GM23248 (cell line): Measurements from ENCODE around the gene CNN3. TPM values are rescaled to one million over a fixed set of nuclear protein-coding genes. Genes with fewer than 3 reads are reported as not detected.

ENCODE experiments used
- DNase-seq: peaks from one replicate; pipeline ENCODE4 v3.0.0-alpha.2; 2015
- H2AFZ ChIP-seq: fragments of 200-600 bp; sonication (generic); 2 replicates; pipeline ENCODE4 v1.6.1; 2016; ENCODE audit warnings: antibody characterized with exemption
- H3F3A ChIP-seq: fragments of 200-600 bp; sonication (generic); 2 replicates; pipeline ENCODE4 v1.6.1; 2016; ENCODE audit warnings: mild to moderate bottlenecking, antibody characterized with exemption, mixed run types; ENCODE audit not compliant: insufficient read depth
- H3K27ac ChIP-seq: fragments of 200-600 bp; sonication (generic); 2 replicates; pipeline ENCODE4 v1.5.1; 2016; ENCODE audit warnings: mild to moderate bottlenecking
- H3K27me3 ChIP-seq: fragments of 200-600 bp; sonication (generic); replicated peaks from 2 replicates; pipeline ENCODE4 v1.6.1; 2016; ENCODE audit warnings: mild to moderate bottlenecking; ENCODE audit not compliant: insufficient read depth
- H3K36me3 ChIP-seq: fragments of 200-600 bp; sonication (generic); 2 replicates; pipeline ENCODE4 v1.6.1; 2016; ENCODE audit warnings: low read depth, mild to moderate bottlenecking
- H3K4me1 ChIP-seq: fragments of 200-600 bp; sonication (generic); 2 replicates; pipeline ENCODE4 v1.6.1; 2016; ENCODE audit warnings: mild to moderate bottlenecking; ENCODE audit not compliant: insufficient read depth
- H3K4me2 ChIP-seq: fragments of 200-600 bp; sonication (generic); one replicate; pipeline ENCODE4 v1.6.1; 2016; ENCODE audit warnings: mild to moderate bottlenecking; ENCODE audit not compliant: unreplicated experiment
- H3K4me3 ChIP-seq: fragments of 200-600 bp; sonication (generic); 2 replicates; pipeline ENCODE4 v1.5.1; 2016; ENCODE audit warnings: mild to moderate bottlenecking
- H3K79me2 ChIP-seq: fragments of 200-600 bp; sonication (generic); 2 replicates; pipeline ENCODE4 v1.6.1; 2016; ENCODE audit warnings: mild to moderate bottlenecking; ENCODE audit not compliant: insufficient read depth
- H3K9ac ChIP-seq: fragments of 200-600 bp; sonication (generic); 2 replicates; pipeline ENCODE4 v1.6.1; 2016; ENCODE audit warnings: mild to moderate bottlenecking
- H3K9me2 ChIP-seq: fragments of 200-600 bp; sonication (generic); 2 replicates; pipeline ENCODE4 v1.6.1; 2016; ENCODE audit warnings: mixed run types, mild to moderate bottlenecking, moderate library complexity; ENCODE audit not compliant: insufficient read depth
- H3K9me3 ChIP-seq: fragments of 200-600 bp; sonication (generic); one replicate; pipeline ENCODE4 v1.6.1; 2017; ENCODE audit warnings: low read depth
- H4K20me1 ChIP-seq: fragments of 200-600 bp; sonication (generic); 2 replicates; pipeline ENCODE4 v1.6.0; 2016; ENCODE audit not compliant: insufficient read depth
- EZH2 ChIP-seq: fragments of 200-600 bp; sonication (generic); IDR thresholded peaks from 2 replicates; pipeline ENCODE4 v1.6.1; 2018; ENCODE audit warnings: antibody characterized with exemption, mild to moderate bottlenecking; ENCODE audit not compliant: insufficient read depth, poor library complexity, severe bottlenecking
- EZH2phosphoT487 ChIP-seq: fragments of 200-600 bp; sonication (generic); IDR thresholded peaks from 2 replicates; pipeline ENCODE4 v1.6.1; 2018; ENCODE audit warnings: antibody characterized with exemption, moderate library complexity, mild to moderate bottlenecking, low read depth; ENCODE audit not compliant: insufficient read depth
- WGBS, 2 experiments: methylation state at CpG; one replicate each; pipeline ENCODE4 v1.1.6; 2015 to 2017; ENCODE audit warnings: low lambda C conversion rate in 2 of 2, low coverage in 1 of 2; ENCODE audit errors: missing lambda C conversion rate in 2 of 2; 5-methylcytosine and 5-hydroxymethylcytosine counted together
- in situ Hi-C: fragments of 300-500 bp; cut with MboI; formaldehyde crosslinking; loops from 2 replicates; pipeline ENCODE4 v1.15.0; 2020
- polyA plus RNA-seq: library from polyadenylated mRNA; unstranded; fragments of >200 nt; fragmentation: Nextera tagmentation; extraction: Ambion mirVana; gene quantifications from 2 replicates; pipeline ENCODE4 v1.2.1, GENCODE V29; 2016
- total RNA-seq: library from RNA; depleted of rRNA; stranded (reverse); fragments of >200 nt; shearing (Covaris generic); gene quantifications from 2 replicates; pipeline ENCODE4 v1.2.3, GENCODE V29; 2014

Gene CNN3
- total and polyA plus RNA-seq, 2 experiments from 2014 or later: 213 to 359 TPM

DNA sequence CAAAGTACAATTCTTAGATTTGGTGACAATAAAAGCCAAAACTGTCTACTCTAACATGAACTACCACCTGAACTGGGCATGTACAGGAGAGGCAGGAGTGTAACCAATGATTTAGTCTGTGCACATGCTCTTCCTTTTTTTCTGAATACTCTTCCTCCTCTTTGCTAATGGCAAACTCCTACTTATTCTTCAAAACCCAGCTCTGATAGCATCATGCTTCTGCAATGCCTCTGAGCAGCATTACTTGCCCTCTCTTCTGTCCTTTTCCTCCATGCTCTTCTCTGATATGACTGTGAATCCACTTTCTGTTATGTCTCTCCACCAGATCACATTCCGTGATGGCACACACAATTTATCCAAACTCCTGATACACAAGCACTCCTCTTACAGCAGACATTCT is 31.4 kb downstream of the CNN3 start:
- H3K4me3 ChIP-seq: no peak overlapping the region
- H3K27ac ChIP-seq: no peak overlapping the region
- no peaks in the 10 kb centered on the region for H3K9me3 ChIP-seq
- TF ChIP-seq EZH2phosphoT487 (no peak), EZH2 (no peak)
- H3K4me2 ChIP-seq: no peak overlapping the region
- H2AFZ ChIP-seq: no peak overlapping the region
- no peaks in the 10 kb centered on the region for H4K20me1 ChIP-seq
- no peak for DNase-seq
- peaks cover 46% of the 10 kb centered on the region for H3K36me3 ChIP-seq
- no peaks in the 10 kb centered on the region for H3K9me2 ChIP-seq
- peaks cover 30% of the 10 kb centered on the region for H3K79me2 ChIP-seq
- no peak overlapping the region for H3K9ac ChIP-seq
- in situ Hi-C loops: no loop called here
- no peaks in the 10 kb centered on the region for H3K27me3 ChIP-seq
- WGBS, 2 experiments: 100% methylated on average over 1 of the region's 1 CpG
- H3K4me1 ChIP-seq: peaks cover 14% of the 10 kb centered on the region
- peaks cover 26% of the 10 kb centered on the region for H3F3A ChIP-seq

DNA sequence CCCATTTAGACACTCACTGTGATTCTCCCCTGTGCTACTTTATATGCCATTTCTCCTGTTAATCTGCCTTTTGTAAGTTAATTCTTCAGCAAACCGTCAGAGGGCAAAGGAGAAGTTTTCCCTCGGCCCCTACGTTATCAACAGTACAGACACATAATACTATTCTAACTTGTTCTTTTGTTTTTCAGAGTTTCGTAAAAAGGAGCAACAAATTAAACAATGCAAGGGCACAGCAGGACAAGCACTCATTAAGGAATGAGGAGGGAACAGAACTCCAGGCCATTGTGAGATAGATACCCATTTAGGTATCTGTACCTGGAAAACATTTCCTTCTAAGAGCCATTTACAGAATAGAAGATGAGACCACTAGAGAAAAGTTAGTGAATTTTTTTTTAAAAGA is 32.3 kb downstream of the CNN3 start:
- Histone ChIP-seq H4K20me1 (no peaks in the 10 kb centered on the region), H3K9me3 (no peaks in the 10 kb centered on the region), H3K4me1 (peaks cover 14% of the 10 kb centered on the region), H3K9ac (no peak overlapping the region), H3K4me3 (no peak overlapping the region), H3K9me2 (no peaks in the 10 kb centered on the region), H3K4me2 (no peak overlapping the region), H3K27ac (no peak overlapping the region), H3K27me3 (no peaks in the 10 kb centered on the region), H3K36me3 (peaks cover 43% of the 10 kb centered on the region), H3F3A (peaks cover 26% of the 10 kb centered on the region), H3K79me2 (0 out of 2 replicates have a peak, but pooled peaks cover 26% of the 10 kb centered on the region), H2AFZ (no peak overlapping the region)
- DNase-seq: no peak
- in situ Hi-C loops: no loop called here
- TF ChIP-seq EZH2 (no peak), EZH2phosphoT487 (no peak)
- WGBS, 2 experiments: 98 to 99% methylated on average over 4 of the region's 4 CpGs

DNA sequence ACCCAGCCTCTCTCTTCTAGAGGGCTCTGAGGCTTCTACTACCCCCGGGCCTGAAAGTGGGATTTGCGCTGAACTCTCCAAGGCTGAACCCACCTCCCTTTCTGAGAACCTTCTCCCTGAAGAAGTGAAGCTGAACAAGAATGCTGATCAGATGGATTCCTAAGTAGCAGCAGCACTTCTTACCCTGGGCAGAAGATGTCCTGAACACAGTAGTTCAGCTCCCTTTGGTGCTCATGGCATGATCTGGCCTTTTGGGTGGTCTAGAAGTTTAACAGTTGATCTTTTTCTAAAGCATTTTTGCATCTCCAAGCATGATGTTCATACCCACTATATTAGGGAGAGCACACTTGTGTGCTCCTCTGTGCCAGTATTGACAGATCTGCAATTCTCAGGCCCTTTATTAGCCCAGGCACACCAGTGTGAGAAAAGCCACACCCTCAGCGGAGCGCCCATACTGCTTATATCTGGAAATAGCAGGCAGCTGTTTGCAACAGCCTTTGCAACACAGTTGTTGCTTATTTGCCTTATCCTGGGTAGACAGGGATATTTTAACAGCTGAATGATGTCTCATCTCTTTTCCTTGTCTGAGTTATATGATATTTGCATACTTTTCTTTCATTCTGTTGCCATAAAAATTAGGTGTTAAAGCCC is 34.2 kb downstream of the CNN3 start:
- H3K79me2 ChIP-seq: 0 out of 2 replicates have a peak, but pooled peaks cover 9% of the 10 kb centered on the region
- no peak overlapping the region for H3K9ac ChIP-seq
- H4K20me1 ChIP-seq: no peaks in the 10 kb centered on the region
- no peaks in the 10 kb centered on the region for H3K27me3 ChIP-seq
- 75 to 78% methylated on average over 4 of the region's 4 CpGs for WGBS, 2 experiments
- no peak overlapping the region for H3K4me2 ChIP-seq
- H3K36me3 ChIP-seq: peaks cover 28% of the 10 kb centered on the region
- H3K4me1 ChIP-seq: no peaks in the 10 kb centered on the region
- TF ChIP-seq EZH2 (no peak), EZH2phosphoT487 (no peak)
- in situ Hi-C loops: no loop called here
- DNase-seq: no peak
- H3F3A ChIP-seq: peaks cover 15% of the 10 kb centered on the region; the same call in 1 of the 2 replicates
- no peak overlapping the region for H2AFZ ChIP-seq
- no peaks in the 10 kb centered on the region for H3K9me3 ChIP-seq
- no peak overlapping the region for H3K27ac ChIP-seq
- no peaks in the 10 kb centered on the region for H3K9me2 ChIP-seq
- no peak overlapping the region for H3K4me3 ChIP-seq

DNA sequence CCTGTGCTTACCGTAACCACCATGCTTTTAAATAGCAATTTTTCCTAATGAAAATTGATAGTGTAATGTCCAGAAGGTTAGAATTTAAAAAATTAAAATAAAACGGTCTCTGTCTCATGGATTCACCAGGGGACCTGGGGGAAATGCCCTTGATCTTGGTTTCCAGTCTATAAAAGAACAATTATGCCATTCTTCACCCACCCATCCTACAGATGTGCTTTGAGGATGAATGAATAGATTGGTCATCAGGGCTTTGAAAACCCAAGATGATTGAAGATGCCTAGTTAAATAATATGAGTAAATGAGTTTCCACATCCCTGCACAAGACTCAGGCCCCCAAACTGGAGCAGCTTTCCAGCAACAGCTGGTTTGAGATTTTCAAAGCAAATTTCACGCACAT is 38.7 kb downstream of the CNN3 start:
- no peaks in the 10 kb centered on the region for H3K79me2 ChIP-seq
- TF ChIP-seq EZH2 (no peak), EZH2phosphoT487 (no peak)
- H3F3A ChIP-seq: peaks cover 24% of the 10 kb centered on the region; the same call in 1 of the 2 replicates
- H3K4me3 ChIP-seq: no peak overlapping the region
- H3K36me3 ChIP-seq: no peaks in the 10 kb centered on the region; the same call in 1 of the 2 replicates
- no peaks in the 10 kb centered on the region for H4K20me1 ChIP-seq
- H3K4me2 ChIP-seq: no peak overlapping the region
- no peaks in the 10 kb centered on the region for H3K9me2 ChIP-seq
- no peak overlapping the region for H2AFZ ChIP-seq
- WGBS, 2 experiments: 88% methylated on average over 3 of the region's 3 CpGs
- in situ Hi-C loops: no loop called here
- DNase-seq: no peak
- H3K9ac ChIP-seq: no peak overlapping the region
- no peaks in the 10 kb centered on the region for H3K27me3 ChIP-seq
- no peaks in the 10 kb centered on the region for H3K9me3 ChIP-seq
- no peak overlapping the region for H3K27ac ChIP-seq
- H3K4me1 ChIP-seq: peaks cover 14% of the 10 kb centered on the region
